ENCODE measurements around the gene SLC39A13.

The SLC39A13 gene

GRCh38 chr11:47374720-47375019, 33.7 kb upstream of the SLC39A13 start:
- no peak overlapping the region for H3K4me3 ChIP-seq (ENCODE audit: low read length in 2 of 2)
- no peaks in the 10 kb centered on the region for H3K36me3 ChIP-seq (ENCODE audit: control insufficient read depth in 2 of 2, insufficient read depth in 2 of 2, low read length in 2 of 2)
- no peaks in the 10 kb centered on the region for H3K9me3 ChIP-seq (ENCODE audit: control insufficient read depth in 2 of 2, low read length in 2 of 2)
- no peak overlapping the region for H3K9ac ChIP-seq (ENCODE audit: low read length in 2 of 2)
- no peaks in the 10 kb centered on the region for H3K27me3 ChIP-seq (ENCODE audit: control insufficient read depth in 1 of 2, insufficient read depth in 2 of 2, low read length in 2 of 2)
- H3K27ac ChIP-seq (ENCODE audit: low read length), result no peak overlapping the region
- H3K4me1 ChIP-seq (ENCODE audit: control insufficient read depth, insufficient read depth, low read length), result no peaks in the 10 kb centered on the region

DNA sequence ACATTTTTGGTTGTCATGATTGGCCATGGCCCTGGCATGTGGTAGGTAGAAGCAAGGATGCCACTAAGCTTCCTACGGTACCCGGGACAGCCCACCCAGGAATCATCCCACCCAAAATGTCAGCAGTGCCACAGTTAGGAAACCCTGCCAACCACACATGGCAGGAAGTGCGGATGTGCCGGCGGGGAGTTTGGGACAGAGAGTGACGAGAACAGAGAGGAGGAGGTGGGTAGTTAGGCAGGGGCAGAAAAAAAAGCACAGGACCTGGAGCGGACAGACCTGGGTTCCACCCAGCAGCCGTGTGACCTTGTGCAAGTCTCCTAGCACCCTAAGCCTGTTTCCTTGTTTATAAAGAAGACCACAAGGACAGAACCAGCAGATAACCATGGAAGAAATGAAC, 33.4 kb upstream of the SLC39A13 start:
- Histone ChIP-seq H3K36me3 (ENCODE audit: control insufficient read depth in 2 of 2, insufficient read depth in 2 of 2, low read length in 2 of 2) (no peaks in the 10 kb centered on the region), H3K9me3 (ENCODE audit: control insufficient read depth in 2 of 2, low read length in 2 of 2) (no peaks in the 10 kb centered on the region), H3K4me1 (ENCODE audit: control insufficient read depth, insufficient read depth, low read length) (no peaks in the 10 kb centered on the region), H3K9ac (ENCODE audit: low read length in 2 of 2) (no peak overlapping the region), H3K27ac (ENCODE audit: low read length) (no peak overlapping the region), H3K4me3 (ENCODE audit: low read length in 2 of 2) (no peak overlapping the region), H3K27me3 (ENCODE audit: control insufficient read depth in 1 of 2, insufficient read depth in 2 of 2, low read length in 2 of 2) (no peaks in the 10 kb centered on the region)

GRCh38 chr11:47375546-47376085, 32.8 kb upstream of the SLC39A13 start:
- Histone ChIP-seq H3K9ac (ENCODE audit: low read length in 2 of 2) (no peak overlapping the region), H3K27ac (ENCODE audit: low read length) (no peak overlapping the region), H3K4me1 (ENCODE audit: control insufficient read depth, insufficient read depth, low read length) (no peaks in the 10 kb centered on the region), H3K9me3 (ENCODE audit: control insufficient read depth in 2 of 2, low read length in 2 of 2) (no peaks in the 10 kb centered on the region), H3K27me3 (ENCODE audit: control insufficient read depth in 1 of 2, insufficient read depth in 2 of 2, low read length in 2 of 2) (no peaks in the 10 kb centered on the region), H3K4me3 (ENCODE audit: low read length in 2 of 2) (no peak overlapping the region), H3K36me3 (ENCODE audit: control insufficient read depth in 2 of 2, insufficient read depth in 2 of 2, low read length in 2 of 2) (no peaks in the 10 kb centered on the region)

DNA sequence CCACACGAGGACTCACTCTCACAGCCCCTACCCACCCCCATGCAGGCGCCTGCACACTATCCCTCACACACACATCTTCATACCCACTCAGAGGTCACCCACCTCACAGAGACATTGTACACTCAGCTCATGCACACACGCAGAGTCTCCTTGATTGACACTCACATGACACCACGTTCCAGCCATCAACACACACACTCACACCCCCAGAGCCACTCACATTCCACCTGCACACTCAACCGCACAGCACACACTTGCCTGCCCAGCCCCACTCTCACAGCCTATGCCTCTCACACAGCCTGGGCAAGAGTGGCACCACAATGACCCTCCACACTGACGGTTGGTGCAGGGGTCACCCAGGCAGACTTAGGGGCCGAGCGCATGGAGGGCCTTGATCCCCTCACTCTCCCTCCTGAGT, 32.3 kb upstream of the SLC39A13 start:
- Histone ChIP-seq H3K4me1 (ENCODE audit: control insufficient read depth, insufficient read depth, low read length) (no peaks in the 10 kb centered on the region), H3K9me3 (ENCODE audit: control insufficient read depth in 2 of 2, low read length in 2 of 2) (no peaks in the 10 kb centered on the region), H3K4me3 (ENCODE audit: low read length in 2 of 2) (peak overlapping the region in 1 of 2 donors; percentile 40), H3K36me3 (ENCODE audit: control insufficient read depth in 2 of 2, insufficient read depth in 2 of 2, low read length in 2 of 2) (no peaks in the 10 kb centered on the region), H3K27me3 (ENCODE audit: control insufficient read depth in 1 of 2, insufficient read depth in 2 of 2, low read length in 2 of 2) (no peaks in the 10 kb centered on the region), H3K27ac (ENCODE audit: low read length) (no peak overlapping the region), H3K9ac (ENCODE audit: low read length in 2 of 2) (no peak overlapping the region)

GRCh38 chr11:47376525-47377371, 31.6 kb upstream of the SLC39A13 start:
- no peak overlapping the region for H3K27ac ChIP-seq (ENCODE audit: low read length)
- peak overlapping the region in 1 of 2 donors; percentile 40 for H3K4me3 ChIP-seq (ENCODE audit: low read length in 2 of 2)
- H3K4me1 ChIP-seq (ENCODE audit: control insufficient read depth, insufficient read depth, low read length), result no peaks in the 10 kb centered on the region
- no peaks in the 10 kb centered on the region for H3K9me3 ChIP-seq (ENCODE audit: control insufficient read depth in 2 of 2, low read length in 2 of 2)
- H3K36me3 ChIP-seq (ENCODE audit: control insufficient read depth in 2 of 2, insufficient read depth in 2 of 2, low read length in 2 of 2), result no peaks in the 10 kb centered on the region
- peak overlapping the region in 1 of 2 donors; percentile 33 for H3K9ac ChIP-seq (ENCODE audit: low read length in 2 of 2)
- H3K27me3 ChIP-seq (ENCODE audit: control insufficient read depth in 1 of 2, insufficient read depth in 2 of 2, low read length in 2 of 2), result no peaks in the 10 kb centered on the region

- Histone ChIP-seq H3K9me3 (ENCODE audit: control insufficient read depth in 2 of 2, low read length in 2 of 2) (no peaks in the 10 kb centered on the region), H3K4me3 (ENCODE audit: low read length in 2 of 2) (peak overlapping the region in 1 of 2 donors; percentile 40), H3K9ac (ENCODE audit: low read length in 2 of 2) (no peak overlapping the region), H3K27ac (ENCODE audit: low read length) (no peak overlapping the region), H3K27me3 (ENCODE audit: control insufficient read depth in 1 of 2, insufficient read depth in 2 of 2, low read length in 2 of 2) (no peaks in the 10 kb centered on the region), H3K36me3 (ENCODE audit: control insufficient read depth in 2 of 2, insufficient read depth in 2 of 2, low read length in 2 of 2) (no peaks in the 10 kb centered on the region), H3K4me1 (ENCODE audit: control insufficient read depth, insufficient read depth, low read length) (no peaks in the 10 kb centered on the region)
Measured at GRCh38 chr11:47377571-47378009, 30.8 kb upstream of the SLC39A13 start.

DNA sequence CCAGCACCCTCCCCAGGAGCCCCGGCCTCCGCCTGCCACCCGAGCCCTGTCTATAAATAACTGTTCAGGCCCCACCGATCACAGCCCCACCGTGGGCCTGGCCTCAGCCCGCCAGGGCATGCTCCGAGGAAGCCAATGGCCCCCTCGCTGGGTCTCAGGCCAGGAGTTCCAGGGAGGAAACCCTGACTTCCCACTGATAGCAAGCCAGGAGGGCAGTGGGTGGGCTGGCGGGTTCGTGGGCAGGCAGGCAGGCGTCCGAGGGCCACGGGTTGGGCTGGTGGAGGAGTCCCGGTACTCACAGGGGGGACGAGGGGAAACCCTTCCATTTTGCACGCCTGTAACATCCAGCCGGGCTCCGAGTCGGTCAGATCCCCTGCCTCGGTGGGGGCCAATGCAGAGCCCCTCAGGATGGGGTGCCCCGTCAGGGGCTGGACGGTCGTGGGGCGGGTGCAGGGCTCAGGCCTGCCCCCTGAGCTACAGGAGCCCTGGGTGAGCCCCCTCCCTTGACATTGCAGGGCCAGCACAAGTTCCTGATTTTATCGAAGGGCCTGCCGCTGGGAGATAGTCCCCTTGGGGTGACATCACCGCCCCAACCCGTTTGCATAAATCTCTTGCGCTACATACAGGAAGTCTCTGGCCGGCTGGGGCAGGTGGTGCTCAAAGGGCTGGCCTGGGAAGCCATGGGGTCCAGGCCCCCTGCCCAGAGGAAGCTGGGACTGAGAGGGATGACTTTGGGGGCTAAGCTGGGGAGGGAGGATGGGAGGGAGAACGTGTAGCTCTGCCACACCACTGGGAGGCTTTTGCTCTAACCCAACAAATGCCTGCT, 30.2 kb upstream of the SLC39A13 start, which contains the start of gene SPI1:
Gene SPI1, minus strand, starts transcription at position 538 of the 826 bp plus-strand sequence. Its CDS starts 194 bp downstream, at position 344.
- no peak within 1 kb of the TSS for H3K27ac ChIP-seq (ENCODE audit: low read length)
- H3K9me3 ChIP-seq (ENCODE audit: control insufficient read depth in 2 of 2, low read length in 2 of 2), result no peaks in the 10 kb centered on the region
- H3K4me3 ChIP-seq (ENCODE audit: low read length in 2 of 2), result peak within 1 kb of the TSS in 1 of 2 donors; percentile 40
- H3K36me3 ChIP-seq (ENCODE audit: control insufficient read depth in 2 of 2, insufficient read depth in 2 of 2, low read length in 2 of 2), result no peaks in the 10 kb centered on the region
- H3K4me1 ChIP-seq (ENCODE audit: control insufficient read depth, insufficient read depth, low read length), result no peaks in the 10 kb centered on the region
- no peaks in the 10 kb centered on the region for H3K27me3 ChIP-seq (ENCODE audit: control insufficient read depth in 1 of 2, insufficient read depth in 2 of 2, low read length in 2 of 2)
- peak within 1 kb of the TSS in 1 of 2 donors; percentile 30 for H3K9ac ChIP-seq (ENCODE audit: low read length in 2 of 2)

DNA sequence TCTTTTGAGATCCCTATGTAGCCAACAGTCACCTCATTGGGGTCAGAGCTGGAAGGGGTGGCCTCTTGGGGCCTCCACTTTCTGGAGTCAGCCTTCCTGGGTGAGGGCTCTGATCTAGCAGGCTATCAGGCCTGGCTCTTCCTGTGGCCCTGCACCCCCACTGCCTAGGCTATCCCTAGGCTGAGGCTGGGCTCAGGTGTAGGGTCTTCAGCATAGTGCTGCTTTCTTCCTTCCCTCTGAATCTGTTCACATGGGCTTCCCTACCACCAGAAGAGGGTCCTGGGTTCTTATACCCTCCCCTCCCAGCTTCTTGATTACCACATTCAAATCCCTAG, 29.6 kb upstream of the SLC39A13 start:
- Histone ChIP-seq H3K4me1 (ENCODE audit: control insufficient read depth, insufficient read depth, low read length) (no peaks in the 10 kb centered on the region), H3K27ac (ENCODE audit: low read length) (no peak overlapping the region), H3K9me3 (ENCODE audit: control insufficient read depth in 2 of 2, low read length in 2 of 2) (no peaks in the 10 kb centered on the region), H3K27me3 (ENCODE audit: control insufficient read depth in 1 of 2, insufficient read depth in 2 of 2, low read length in 2 of 2) (no peaks in the 10 kb centered on the region), H3K36me3 (ENCODE audit: control insufficient read depth in 2 of 2, insufficient read depth in 2 of 2, low read length in 2 of 2) (no peaks in the 10 kb centered on the region), H3K4me3 (ENCODE audit: low read length in 2 of 2) (no peak overlapping the region), H3K9ac (ENCODE audit: low read length in 2 of 2) (no peak overlapping the region)

DNA sequence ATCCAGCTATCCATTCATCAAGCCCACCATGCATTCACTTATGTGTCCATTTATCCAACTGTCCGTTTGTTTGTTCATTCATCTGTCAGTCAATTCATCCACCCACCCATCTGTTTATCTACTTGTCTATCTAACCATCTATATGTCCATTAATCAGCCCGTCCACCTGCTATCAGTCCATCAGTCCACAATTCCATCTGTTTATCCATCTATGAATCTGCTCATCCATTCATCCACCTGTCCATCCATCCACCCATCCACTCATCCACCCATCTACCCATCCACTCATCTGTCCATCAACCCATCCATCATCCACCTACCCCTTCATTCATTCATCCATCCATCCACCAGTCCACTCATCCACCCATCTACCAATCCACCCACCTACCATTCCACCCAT, 29.1 kb upstream of the SLC39A13 start:
- Histone ChIP-seq H3K36me3 (ENCODE audit: control insufficient read depth in 2 of 2, insufficient read depth in 2 of 2, low read length in 2 of 2) (no peaks in the 10 kb centered on the region), H3K27ac (ENCODE audit: low read length) (no peak overlapping the region), H3K4me1 (ENCODE audit: control insufficient read depth, insufficient read depth, low read length) (no peaks in the 10 kb centered on the region), H3K9ac (ENCODE audit: low read length in 2 of 2) (no peak overlapping the region), H3K4me3 (ENCODE audit: low read length in 2 of 2) (no peak overlapping the region), H3K27me3 (ENCODE audit: control insufficient read depth in 1 of 2, insufficient read depth in 2 of 2, low read length in 2 of 2) (no peaks in the 10 kb centered on the region), H3K9me3 (ENCODE audit: control insufficient read depth in 2 of 2, low read length in 2 of 2) (no peaks in the 10 kb centered on the region)

GRCh38 chr11:47380078-47380477, 28.3 kb upstream of the SLC39A13 start:
- no peak overlapping the region for H3K4me3 ChIP-seq (ENCODE audit: low read length in 2 of 2)
- H3K9ac ChIP-seq (ENCODE audit: low read length in 2 of 2), result no peak overlapping the region
- no peak overlapping the region for H3K27ac ChIP-seq (ENCODE audit: low read length)
- H3K4me1 ChIP-seq (ENCODE audit: control insufficient read depth, insufficient read depth, low read length), result no peaks in the 10 kb centered on the region
- no peaks in the 10 kb centered on the region for H3K36me3 ChIP-seq (ENCODE audit: control insufficient read depth in 2 of 2, insufficient read depth in 2 of 2, low read length in 2 of 2)
- no peaks in the 10 kb centered on the region for H3K9me3 ChIP-seq (ENCODE audit: control insufficient read depth in 2 of 2, low read length in 2 of 2)
- no peaks in the 10 kb centered on the region for H3K27me3 ChIP-seq (ENCODE audit: control insufficient read depth in 1 of 2, insufficient read depth in 2 of 2, low read length in 2 of 2)
